ENCODE data around the gene ERMP1.

ERMP1 gene

GRCh38 chr9:5748438-5748837 is 84.5 kb downstream of the ERMP1 start:
- no peak overlapping the region for H3K4me3 Mint-ChIP-seq
- no peaks in the 10 kb centered on the region for H3K9me3 Mint-ChIP-seq
- H3K36me3 Mint-ChIP-seq (ENCODE audit: low read depth): peaks cover 54% of the 10 kb centered on the region
- H3K27me3 Mint-ChIP-seq (ENCODE audit: low read depth, poor library complexity): peaks cover 3% of the 10 kb centered on the region
- no peaks in the 10 kb centered on the region for H3K4me1 Mint-ChIP-seq
- TF ChIP-seq, protein P1, sequence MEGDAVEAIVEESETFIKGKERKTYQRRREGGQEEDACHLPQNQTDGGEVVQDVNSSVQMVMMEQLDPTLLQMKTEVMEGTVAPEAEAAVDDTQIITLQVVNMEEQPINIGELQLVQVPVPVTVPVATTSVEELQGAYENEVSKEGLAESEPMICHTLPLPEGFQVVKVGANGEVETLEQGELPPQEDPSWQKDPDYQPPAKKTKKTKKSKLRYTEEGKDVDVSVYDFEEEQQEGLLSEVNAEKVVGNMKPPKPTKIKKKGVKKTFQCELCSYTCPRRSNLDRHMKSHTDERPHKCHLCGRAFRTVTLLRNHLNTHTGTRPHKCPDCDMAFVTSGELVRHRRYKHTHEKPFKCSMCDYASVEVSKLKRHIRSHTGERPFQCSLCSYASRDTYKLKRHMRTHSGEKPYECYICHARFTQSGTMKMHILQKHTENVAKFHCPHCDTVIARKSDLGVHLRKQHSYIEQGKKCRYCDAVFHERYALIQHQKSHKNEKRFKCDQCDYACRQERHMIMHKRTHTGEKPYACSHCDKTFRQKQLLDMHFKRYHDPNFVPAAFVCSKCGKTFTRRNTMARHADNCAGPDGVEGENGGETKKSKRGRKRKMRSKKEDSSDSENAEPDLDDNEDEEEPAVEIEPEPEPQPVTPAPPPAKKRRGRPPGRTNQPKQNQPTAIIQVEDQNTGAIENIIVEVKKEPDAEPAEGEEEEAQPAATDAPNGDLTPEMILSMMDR (IDR thresholded peaks at IDR 0.05): no peak
- no peak for DNase-seq
- H3K27ac Mint-ChIP-seq: no peak overlapping the region

GRCh38 chr9:5743109-5743508 is 89.8 kb downstream of the ERMP1 start:
- H3K9me3 Mint-ChIP-seq: peaks cover 8% of the 10 kb centered on the region
- no peaks in the 10 kb centered on the region for H3K4me1 Mint-ChIP-seq
- TF ChIP-seq, protein P1 (IDR thresholded peaks at IDR 0.05): no peak
- peaks cover 71% of the 10 kb centered on the region for H3K36me3 Mint-ChIP-seq (ENCODE audit: low read depth)
- DNase-seq: no peak
- H3K4me3 Mint-ChIP-seq: no peak overlapping the region
- H3K27me3 Mint-ChIP-seq (ENCODE audit: low read depth, poor library complexity): peaks cover 3% of the 10 kb centered on the region
- no peak overlapping the region for H3K27ac Mint-ChIP-seq

- Mint-ChIP-seq H3K4me1 (no peaks in the 10 kb centered on the region), H3K4me3 (no peak overlapping the region), H3K9me3 (peaks cover 8% of the 10 kb centered on the region), H3K27me3 (ENCODE audit: low read depth, poor library complexity) (no peaks in the 10 kb centered on the region), H3K36me3 (ENCODE audit: low read depth) (peaks cover 71% of the 10 kb centered on the region), H3K27ac (no peak overlapping the region)
- DNase-seq: no peak
- TF ChIP-seq, protein P1 (IDR thresholded peaks at IDR 0.05): no peak
Measured at GRCh38 chr9:5736563-5737346, 96.2 kb downstream of the ERMP1 start.

GRCh38 chr9:5735072-5735471 is 97.8 kb downstream of the ERMP1 start:
- H3K4me3 Mint-ChIP-seq: no peak overlapping the region
- no peak for DNase-seq
- peaks cover 54% of the 10 kb centered on the region for H3K36me3 Mint-ChIP-seq (ENCODE audit: low read depth)
- H3K27me3 Mint-ChIP-seq (ENCODE audit: low read depth, poor library complexity): no peaks in the 10 kb centered on the region
- peaks cover 8% of the 10 kb centered on the region for H3K9me3 Mint-ChIP-seq
- no peaks in the 10 kb centered on the region for H3K4me1 Mint-ChIP-seq
- TF ChIP-seq, protein P1 (IDR thresholded peaks at IDR 0.05): no peak
- no peak overlapping the region for H3K27ac Mint-ChIP-seq

All from nephron progenitor cell (in vitro differentiated cells).